HG03025 (cell line): ENCODE results near the gene MSI2.

Experiments
- ATAC-seq: cut with Tn5 transposase; IDR thresholded peaks from one replicate; pipeline ENCODE4 v1.9.1; 2021; ENCODE audit warnings: mild to moderate bottlenecking, moderate library complexity; ENCODE audit not compliant: unreplicated experiment, low FRiP score

Gene MSI2

GRCh38 chr17:57544834-57545463 is 288.6 kb downstream of the MSI2 start:
- ATAC-seq: no peak

- no peak for ATAC-seq
Measured at GRCh38 chr17:57545731-57546342, 289.5 kb downstream of the MSI2 start.

GRCh38 chr17:57548421-57549410 is 292.4 kb downstream of the MSI2 start:
- ATAC-seq: no peak

DNA sequence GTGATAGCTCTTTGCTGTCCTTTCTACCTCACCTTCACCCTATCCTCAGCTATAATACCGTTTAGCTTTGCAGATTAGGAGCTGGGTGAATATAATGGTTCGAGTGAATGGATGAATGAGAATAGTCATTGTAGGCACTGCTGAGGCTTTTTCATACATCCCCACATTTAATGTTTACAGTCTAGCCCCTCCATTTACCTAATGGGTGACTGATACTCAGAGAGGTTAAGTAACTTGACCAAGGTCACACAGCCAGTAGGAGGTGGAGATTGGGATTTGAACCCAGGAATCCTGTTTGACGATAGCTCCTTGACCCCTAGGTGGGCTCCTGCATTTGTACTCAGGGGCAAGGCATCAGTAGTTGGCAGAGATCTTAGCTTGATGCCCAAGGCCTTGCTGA is 293.1 kb downstream of the MSI2 start:
- no peak for ATAC-seq

DNA sequence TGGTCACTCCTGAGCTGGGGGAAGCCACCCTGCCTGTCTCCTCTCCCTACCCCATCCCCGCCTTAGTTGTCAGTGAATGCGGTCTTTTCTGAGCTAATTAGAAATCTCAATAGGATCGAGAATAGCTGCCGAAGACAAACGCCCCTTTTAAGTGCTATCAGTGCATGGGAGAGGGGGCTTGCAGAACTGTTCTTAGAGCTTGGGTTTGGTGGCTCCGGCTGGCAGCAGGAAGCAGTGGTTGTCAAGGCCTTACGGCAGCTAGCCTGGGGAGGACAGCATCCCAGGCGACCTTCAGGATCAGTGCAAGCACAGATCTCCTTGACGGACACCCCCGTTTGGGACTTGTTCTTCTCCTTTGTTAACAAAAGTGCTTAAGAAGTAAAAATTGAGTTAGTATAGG is 293.7 kb downstream of the MSI2 start:
- no peak for ATAC-seq

GRCh38 chr17:57550668-57551315 is 294.5 kb downstream of the MSI2 start:
- ATAC-seq: no peak

GRCh38 chr17:57551321-57552079 is 295.2 kb downstream of the MSI2 start:
- ATAC-seq: peak; percentile 53

DNA sequence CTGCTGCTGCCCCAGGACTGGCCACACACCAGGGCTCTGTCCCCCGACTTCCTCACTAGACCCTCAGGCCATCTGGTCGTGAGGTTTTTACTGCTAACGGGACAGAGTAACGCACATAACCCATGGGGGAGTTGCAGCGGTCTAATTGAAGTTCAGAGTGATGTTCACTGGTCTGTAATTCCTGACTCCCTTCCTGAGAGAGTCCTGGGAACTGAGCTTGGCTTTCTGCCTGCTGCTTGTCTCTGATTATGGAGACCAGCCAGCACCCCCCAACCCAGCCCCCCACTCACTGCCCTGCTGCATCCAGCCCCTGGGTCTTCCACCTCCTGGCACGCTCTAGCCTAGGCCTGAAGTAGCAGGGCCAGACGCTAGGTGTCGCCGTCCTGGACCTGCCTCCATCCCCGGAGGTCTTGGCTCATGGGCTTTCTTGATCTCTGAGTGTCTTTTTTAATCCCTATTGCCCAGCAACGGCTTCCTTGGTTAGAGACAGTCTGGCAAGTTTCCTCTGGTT is 295.8 kb downstream of the MSI2 start:
- ATAC-seq: no peak

- ATAC-seq: no peak
Measured at GRCh38 chr17:57553526-57553925, 297.2 kb downstream of the MSI2 start.

- ATAC-seq: no peak
Measured at GRCh38 chr17:57553991-57554825, 297.9 kb downstream of the MSI2 start.

GRCh38 chr17:57554826-57555635 is 298.7 kb downstream of the MSI2 start:
- no peak for ATAC-seq

GRCh38 chr17:57555636-57556175 is 299.4 kb downstream of the MSI2 start:
- no peak for ATAC-seq

DNA sequence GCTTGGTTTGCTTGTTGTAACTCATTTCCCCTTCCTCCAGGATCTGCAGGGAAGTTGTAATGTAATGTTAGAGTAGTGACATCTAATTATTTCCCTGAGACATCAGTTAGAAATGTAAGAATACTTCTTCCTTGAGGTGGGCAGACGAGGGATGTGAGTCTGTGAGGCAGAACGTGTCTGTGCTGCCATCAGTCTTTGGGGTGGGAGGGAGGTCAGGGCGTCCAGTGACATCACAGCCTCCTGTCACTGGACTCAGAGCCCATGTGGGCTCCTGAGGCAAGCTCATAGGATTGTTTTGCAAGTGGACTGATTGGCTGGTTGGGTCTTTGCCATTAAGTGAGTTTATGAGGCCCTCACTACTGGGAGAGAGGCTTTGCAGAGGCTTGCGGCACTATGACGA is 300.0 kb downstream of the MSI2 start:
- ATAC-seq: no peak

GRCh38 chr17:57556977-57557376 is 300.7 kb downstream of the MSI2 start:
- ATAC-seq: no peak

- no peak for ATAC-seq
Measured at GRCh38 chr17:57557416-57557815, 301.1 kb downstream of the MSI2 start.

- no peak for ATAC-seq
Measured at GRCh38 chr17:57557834-57558681, 301.7 kb downstream of the MSI2 start.

DNA sequence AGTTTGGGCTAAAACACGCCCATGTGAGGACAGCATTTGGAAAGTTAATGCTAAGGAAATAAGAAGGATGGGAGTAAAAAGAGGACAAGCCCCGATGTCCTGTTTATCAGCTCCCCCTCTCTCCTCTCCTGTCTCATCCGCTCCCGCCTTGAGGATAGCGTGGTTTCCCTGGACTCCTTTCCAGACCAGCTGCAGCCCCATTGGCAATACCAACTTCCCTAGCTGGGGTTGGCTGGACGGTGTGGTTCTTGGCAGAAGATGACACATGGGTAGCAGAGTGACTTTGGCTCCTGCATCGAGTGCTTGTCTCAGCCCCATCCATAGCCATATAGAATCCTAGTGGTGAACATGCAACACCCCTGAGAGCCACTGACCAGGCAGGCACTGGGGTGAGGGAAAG is 302.9 kb downstream of the MSI2 start:
- ATAC-seq: no peak
